Left cardiac atrium (tissue), 4 donors: Measurements from ENCODE around the gene IPO4. TPM values are rescaled to one million over a fixed set of nuclear protein-coding genes. Genes with fewer than 3 reads are reported as not detected.
A peak's percentile ranks its signal among the peaks of the same experiment; 100 is the strongest.

ENCODE experiments used
- ATAC-seq, 2 donors: fragments of 200-7000 bp; cut with Tn5 transposase; one replicate each; pipeline ENCODE4 v1.9.1; 2020; ENCODE audit warnings: mild to moderate bottlenecking in 2 of 2, moderate library complexity in 2 of 2
- DNase-seq: peaks from one replicate; pipeline ENCODE4 v3.0.0-alpha.2; 2020
- intact Hi-C, 2 donors: fragments of 100-400 bp; cut with DNase I; formaldehyde crosslinking; loops; one replicate each; pipeline versions ENCODE4 v1.14.1 to v1.15.1; 2022 to 2023
- total RNA-seq, 2 donors: library from RNA; stranded (reverse); fragmentation: NEBNext Ultra II Directional; extraction: Animal tissue kit (Norgen Biotek cat#: 25700); gene quantifications; one replicate each; pipeline ENCODE4 v1.2.1, GENCODE V29; 2021
- donor health status: DM: no; HTN: yes; CAD: no.
- donor health status: DM: no; HTN: yes; CAD: no; lungs with severe emphysema.
- donor health status: DM: yes; HTN: yes; CAD: no.
- donor health status: Dilated cardiomyopathy.

The IPO4 gene
- total RNA-seq, 2 donors from 2014 or later = 11.8 to 30.2 TPM

- intact Hi-C loops = no loop called here
- ATAC-seq (peak; percentile 38 to 40), DNase-seq (no peak)
Observed at GRCh38 chr14:24196071-24197055, 7.7 kb upstream of the IPO4 start.

- ATAC-seq (peak; percentile 96), DNase-seq (peak; percentile 92)
- intact Hi-C loops = no loop called here
Observed at GRCh38 chr14:24195186-24196070, 6.8 kb upstream of the IPO4 start, which contains the start of gene TM9SF1. Gene TM9SF1 (minus strand): TSS chr14:24195441. CDS start chr14:24195019, 422 bp downstream.

GRCh38 chr14:24194873-24195185 is 6.2 kb upstream of the IPO4 start:
- intact Hi-C loops = no loop called here
- DNase-seq (no peak), ATAC-seq (no peak)

GRCh38 chr14:24194186-24194872 is 5.7 kb upstream of the IPO4 start:
- ATAC-seq (no peak), DNase-seq (no peak)
- intact Hi-C loops = no loop called here

- ATAC-seq = no peak
- no peak for DNase-seq
- intact Hi-C loops = no loop called here
Observed at GRCh38 chr14:24192933-24193332, 4.3 kb upstream of the IPO4 start.

- no peak for ATAC-seq
- intact Hi-C loops = no loop called here
- DNase-seq = no peak
Observed at GRCh38 chr14:24190416-24190815, 1.8 kb upstream of the IPO4 start.

- intact Hi-C loops = no loop called here
- DNase-seq (no peak), ATAC-seq (no peak)
Observed at GRCh38 chr14:24189460-24189859, 844 bp upstream of the IPO4 start.

GRCh38 chr14:24189059-24189375 is 401 bp upstream of the IPO4 start:
- ATAC-seq (no peak), DNase-seq (no peak)
- intact Hi-C loops = no loop called here

- intact Hi-C loops = no loop called here
- DNase-seq = no peak
- no peak for ATAC-seq
Observed at GRCh38 chr14:24187539-24187915, 1.1 kb downstream of the IPO4 start.

GRCh38 chr14:24186831-24187538 is 1.6 kb downstream of the IPO4 start:
- DNase-seq (no peak), ATAC-seq (no peak)
- intact Hi-C loops = no loop called here

GRCh38 chr14:24185741-24186140 is 2.9 kb downstream of the IPO4 start:
- DNase-seq (no peak), ATAC-seq (no peak)
- intact Hi-C loops = no loop called here

- intact Hi-C loops = no loop called here
- ATAC-seq = no peak
- DNase-seq = no peak
Observed at GRCh38 chr14:24185026-24185425, 3.6 kb downstream of the IPO4 start.

- ATAC-seq (no peak), DNase-seq (no peak)
- intact Hi-C loops = no loop called here
Observed at GRCh38 chr14:24184104-24184970, 4.3 kb downstream of the IPO4 start.

GRCh38 chr14:24183014-24183481 is 5.6 kb downstream of the IPO4 start:
- intact Hi-C loops = no loop called here
- no peak for ATAC-seq
- DNase-seq = no peak

- intact Hi-C loops = no loop called here
- DNase-seq (no peak), ATAC-seq (no peak)
Observed at GRCh38 chr14:24182110-24182882, 6.3 kb downstream of the IPO4 start.

GRCh38 chr14:24181371-24182077 is 7.1 kb downstream of the IPO4 start:
- intact Hi-C loops = no loop called here
- DNase-seq (no peak), ATAC-seq (no peak)
